Breast epithelium (tissue), 4 donors: ENCODE measurements around the gene RHBDD3. TPM values are rescaled to one million over a fixed set of nuclear protein-coding genes. Genes with fewer than 3 reads are reported as not detected.

Source experiments
- DNase-seq, 2 donors: peaks; one replicate each; pipeline ENCODE4 v3.0.0-alpha.2; 2019; ENCODE audit warnings: low spot score in 2 of 2
- H3K27ac ChIP-seq, 2 donors: fragments of 200-600 bp; sonication (generic) in 1 of 2; one replicate each; pipeline ENCODE4 v1.5.1; 2016 to 2019; ENCODE audit warnings: mild to moderate bottlenecking in 1 of 2
- H3K27me3 ChIP-seq, 2 donors: fragments of 200-600 bp; sonication (generic) in 1 of 2; one replicate each; pipeline versions ENCODE4 v1.5.1 to v1.6.0; 2017 to 2019; ENCODE audit warnings: control low read depth in 1 of 2, mild to moderate bottlenecking in 1 of 2
- H3K36me3 ChIP-seq: fragments of 200-600 bp; one replicate; pipeline ENCODE4 v1.5.1; 2019
- H3K4me1 ChIP-seq, 2 donors: fragments of 200-600 bp; sonication (generic); one replicate each; pipeline ENCODE4 v1.5.1; 2016 to 2019; ENCODE audit warnings: control low read depth in 1 of 2
- H3K4me3 ChIP-seq, 3 donors: fragments of 200-600 bp; sonication (generic); 1 replicate in 2 of 3; 2 replicates in 1 of 3; pipeline ENCODE4 v1.5.1; 2016 to 2019; ENCODE audit warnings: mild to moderate bottlenecking in 3 of 3, moderate library complexity in 2 of 3
- H3K9me3 ChIP-seq, 2 donors: fragments of 200-600 bp; sonication (generic) in 1 of 2; one replicate each; pipeline ENCODE4 v1.5.1; 2016 to 2019; ENCODE audit warnings: control low read depth in 1 of 2
- CTCF ChIP-seq, 3 donors: fragments of 450-650 bp; IDR thresholded peaks; one replicate each; pipeline ENCODE4 v1.5.1; 2016 to 2017; ENCODE audit warnings: antibody characterized with exemption in 3 of 3, mild to moderate bottlenecking in 3 of 3, moderate library complexity in 3 of 3
- POLR2A ChIP-seq: fragments of 450-650 bp; IDR thresholded peaks from one replicate; pipeline ENCODE4 v1.6.1; 2016; ENCODE audit warnings: antibody characterized with exemption, mild to moderate bottlenecking, moderate library complexity
- POLR2AphosphoS5 ChIP-seq, 3 donors: sonication (generic); formaldehyde crosslinking; IDR thresholded peaks; one replicate each; pipeline ENCODE4 v1.6.1; 2017; ENCODE audit warnings: antibody characterized with exemption in 3 of 3
- intact Hi-C: fragments of 100-400 bp; cut with DNase I; formaldehyde crosslinking; loops from one replicate; pipeline ENCODE4 v1.15.1; 2023; ENCODE audit warnings: low total_unique reads
- total RNA-seq, 3 donors: library from RNA; depleted of rRNA; stranded (reverse); fragments of >200 nt; gene quantifications; one replicate each; pipeline ENCODE4 v1.1.0, GENCODE V29; 2016

Gene RHBDD3
- total RNA-seq, 3 donors from 2014 or later = 16.2 to 31.8 (median 28.2) TPM

DNA sequence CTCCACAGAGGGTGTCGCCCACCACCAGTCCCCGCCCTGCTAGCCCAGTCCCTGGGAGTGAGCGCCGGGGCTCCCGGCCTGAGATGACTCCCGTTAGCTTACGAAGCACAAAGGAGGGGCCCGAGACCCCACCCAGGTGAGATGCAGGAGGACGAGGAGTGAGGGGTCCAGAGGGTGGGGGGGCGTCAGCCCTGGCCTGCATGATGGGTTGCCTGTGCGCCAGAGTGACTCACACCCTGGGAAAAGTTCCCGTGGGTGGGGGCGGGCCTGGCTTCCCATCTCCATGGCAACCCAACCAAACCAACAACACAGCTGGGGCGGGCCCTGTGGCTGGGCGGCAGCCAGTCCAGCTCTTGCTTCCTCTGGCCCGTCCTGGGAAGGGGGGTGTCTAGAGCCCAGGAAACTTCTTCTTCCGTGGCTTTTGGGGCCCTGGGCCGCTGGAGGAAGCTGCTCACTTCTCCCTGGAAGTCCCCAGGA is 43.1 kb upstream of the RHBDD3 start:
- H3K4me3 ChIP-seq = peak overlapping the region; percentile 32 to 60 (median 35)
- intact Hi-C loops = loop anchor here (10.0 kb wide), 1 partner anchor 454 kb away; the partner anchor contains the start of genes UQCR10 and ZMAT5
- H3K27ac ChIP-seq = peak overlapping the region; percentile 89 to 93
- no peaks in the 10 kb centered on the region for H3K36me3 ChIP-seq
- DNase-seq = peak; percentile 97
- peaks cover 0 to 18% of the 10 kb centered on the region in 2 donors for H3K27me3 ChIP-seq
- no peaks in the 10 kb centered on the region for H3K9me3 ChIP-seq
- peaks cover 36 to 37% of the 10 kb centered on the region in 2 donors for H3K4me1 ChIP-seq
- TF ChIP-seq POLR2AphosphoS5 (IDR thresholded peaks at IDR 0.05) (peak; percentile 66 to 76 (median 75)), POLR2A (no peak), CTCF (IDR thresholded peaks at IDR 0.05) (no peak)

GRCh38 chr22:29310065-29310862 is 42.5 kb upstream of the RHBDD3 start:
- intact Hi-C loops = loop anchor here (10.0 kb wide), 1 partner anchor 455 kb away; the partner anchor contains the start of genes UQCR10 and ZMAT5
- peak overlapping the region in 2 of 3 donors; percentile 32 to 74 for H3K4me3 ChIP-seq
- H3K36me3 ChIP-seq = no peaks in the 10 kb centered on the region
- TF ChIP-seq POLR2A (no peak), POLR2AphosphoS5 (IDR thresholded peaks at IDR 0.05) (no peak), CTCF (IDR thresholded peaks at IDR 0.05) (no peak)
- H3K9me3 ChIP-seq = no peaks in the 10 kb centered on the region
- H3K27ac ChIP-seq = peak overlapping the region; percentile 89 to 93
- peaks cover 33 to 37% of the 10 kb centered on the region in 2 donors for H3K4me1 ChIP-seq
- peaks cover 0 to 18% of the 10 kb centered on the region in 2 donors for H3K27me3 ChIP-seq
- no peak for DNase-seq

DNA sequence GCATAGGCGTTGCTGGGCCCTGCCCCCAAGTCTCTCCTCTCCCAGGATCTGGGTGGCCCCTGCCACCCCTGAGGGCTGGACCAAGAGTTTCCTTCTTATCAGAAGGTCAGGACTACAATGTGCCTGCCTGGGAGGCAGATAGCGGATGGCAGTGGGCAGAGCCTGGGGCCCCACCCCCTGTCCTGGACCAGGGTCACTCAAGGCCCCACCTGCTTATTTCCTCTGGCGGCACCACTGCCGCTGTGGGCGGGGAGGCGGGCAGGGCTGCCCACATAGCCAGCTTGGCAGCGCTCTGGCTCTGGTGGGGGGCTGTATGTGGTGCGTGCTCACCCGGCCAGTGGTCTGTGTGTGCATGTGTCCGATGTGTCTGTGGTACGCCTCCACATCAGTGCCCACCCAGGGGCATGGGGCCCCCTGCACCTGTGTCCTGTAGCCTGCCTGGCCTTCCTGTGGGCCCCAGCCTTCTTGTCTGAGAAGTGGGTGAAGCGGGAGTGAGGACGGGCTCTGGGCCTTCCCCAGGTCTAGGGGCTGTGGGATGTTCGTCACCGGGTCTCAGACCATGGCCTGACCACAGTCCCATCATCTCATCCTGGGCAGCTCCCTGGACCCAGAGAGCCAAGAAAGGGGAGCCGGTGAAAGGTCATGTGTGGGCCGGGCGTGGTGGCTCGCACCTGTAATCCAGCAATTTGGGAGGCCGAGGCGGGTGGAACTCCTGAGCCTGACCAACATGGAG is 41.7 kb upstream of the RHBDD3 start:
- intact Hi-C loops = loop anchor here (10.0 kb wide), 1 partner anchor 455 kb away; the partner anchor contains the start of genes UQCR10 and ZMAT5
- DNase-seq = no peak
- no peaks in the 10 kb centered on the region for H3K9me3 ChIP-seq
- H3K27me3 ChIP-seq = peaks cover 0 to 14% of the 10 kb centered on the region in 2 donors
- no peaks in the 10 kb centered on the region for H3K36me3 ChIP-seq
- peak overlapping the region; percentile 89 to 93 for H3K27ac ChIP-seq
- H3K4me1 ChIP-seq = peaks cover 27 to 32% of the 10 kb centered on the region in 2 donors
- TF ChIP-seq POLR2AphosphoS5 (IDR thresholded peaks at IDR 0.05) = no peak
- TF ChIP-seq CTCF (IDR thresholded peaks at IDR 0.05) = no peak
- no peak for TF ChIP-seq POLR2A
- peak overlapping the region in 2 of 3 donors; percentile 9 to 74 for H3K4me3 ChIP-seq

- no peak for TF ChIP-seq CTCF (IDR thresholded peaks at IDR 0.05)
- peak overlapping the region; percentile 9 to 93 (median 74) for H3K4me3 ChIP-seq
- no peaks in the 10 kb centered on the region for H3K36me3 ChIP-seq
- H3K27ac ChIP-seq = peak overlapping the region; percentile 89 to 93
- DNase-seq = no peak
- intact Hi-C loops = no loop called here
- H3K9me3 ChIP-seq = no peaks in the 10 kb centered on the region
- H3K27me3 ChIP-seq = peaks cover 0 to 7% of the 10 kb centered on the region in 2 donors
- peaks cover 27 to 28% of the 10 kb centered on the region in 2 donors for H3K4me1 ChIP-seq
Measured at GRCh38 chr22:29308791-29309262, 41.0 kb upstream of the RHBDD3 start.
